GF-D8 (cell line): ENCODE measurements around the gene FAM13A.

Source experiments
- DNase-seq: peaks from one replicate; lab custom pipeline; 2025; lab: John Stamatoyannopoulos, UW

FAM13A gene

GRCh38 chr4:88779431-88779830 is 277.6 kb downstream of the FAM13A start:
- DNase-seq: no peak

DNA sequence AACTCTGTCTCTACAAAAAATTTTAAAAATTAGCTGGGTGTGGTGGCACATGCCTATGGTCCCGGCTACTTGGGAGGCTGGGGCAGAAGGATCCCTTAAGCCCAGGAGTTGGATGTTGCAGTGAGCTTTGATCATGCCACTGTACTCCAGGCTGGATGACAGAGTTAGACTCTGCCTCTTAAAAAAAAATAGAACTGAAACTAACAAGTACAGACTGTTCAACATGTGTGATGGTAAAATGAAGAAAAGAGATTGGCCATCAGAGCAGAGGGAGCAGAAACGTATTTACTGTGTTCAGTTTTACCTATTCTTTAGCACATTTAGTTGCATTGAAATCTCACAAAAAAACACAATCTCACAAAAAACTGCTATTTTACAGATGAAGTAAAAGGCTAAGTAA is 281.5 kb downstream of the FAM13A start:
- no peak for DNase-seq

DNA sequence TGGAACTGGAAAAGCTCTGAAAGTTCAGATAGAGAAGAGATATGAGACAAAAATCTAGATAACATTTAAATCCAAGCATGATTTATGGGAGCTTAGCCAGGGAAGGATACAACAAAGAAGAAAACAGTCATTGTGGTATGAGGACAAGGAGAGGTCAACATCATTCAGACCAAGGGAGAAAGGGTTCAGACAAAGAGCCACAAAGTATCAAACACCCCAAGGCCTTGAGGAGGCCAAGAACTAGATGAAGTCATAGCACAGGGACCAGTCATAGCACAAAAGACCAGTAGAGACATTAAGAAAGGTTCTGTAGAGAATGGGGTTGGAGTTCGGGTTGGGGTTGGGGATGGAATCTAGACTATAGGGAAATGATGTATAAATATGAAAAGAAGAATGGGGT is 282.0 kb downstream of the FAM13A start:
- DNase-seq: no peak

DNA sequence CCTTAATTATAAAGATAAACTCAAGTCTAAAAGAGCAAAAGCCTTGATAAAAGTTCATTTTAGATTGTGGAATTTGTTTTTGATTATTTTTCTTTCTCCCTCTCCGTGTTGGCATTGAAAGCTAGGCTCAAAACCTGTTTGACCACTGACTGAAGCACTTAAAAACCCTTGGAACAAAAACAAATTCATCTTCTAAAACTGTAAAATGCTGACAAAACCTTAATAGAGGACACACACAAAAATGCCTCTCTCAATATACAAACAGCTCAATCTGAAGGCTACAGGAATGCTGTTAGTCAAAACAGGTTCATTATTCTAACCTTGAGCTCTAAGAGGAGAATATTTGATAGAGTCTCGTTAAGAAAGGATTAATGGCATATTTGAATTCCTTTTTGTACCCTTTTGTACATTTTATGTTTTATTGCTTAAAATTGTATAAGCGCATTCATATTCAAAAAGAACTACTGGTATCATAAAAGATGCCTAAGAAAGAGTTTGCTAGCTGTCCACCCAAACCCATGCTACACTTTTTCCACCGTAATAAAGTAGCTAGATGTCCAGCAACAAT is 285.0 kb downstream of the FAM13A start:
- DNase-seq: no peak

- no peak for DNase-seq
Measured at GRCh38 chr4:88765729-88766128, 291.3 kb downstream of the FAM13A start.

DNA sequence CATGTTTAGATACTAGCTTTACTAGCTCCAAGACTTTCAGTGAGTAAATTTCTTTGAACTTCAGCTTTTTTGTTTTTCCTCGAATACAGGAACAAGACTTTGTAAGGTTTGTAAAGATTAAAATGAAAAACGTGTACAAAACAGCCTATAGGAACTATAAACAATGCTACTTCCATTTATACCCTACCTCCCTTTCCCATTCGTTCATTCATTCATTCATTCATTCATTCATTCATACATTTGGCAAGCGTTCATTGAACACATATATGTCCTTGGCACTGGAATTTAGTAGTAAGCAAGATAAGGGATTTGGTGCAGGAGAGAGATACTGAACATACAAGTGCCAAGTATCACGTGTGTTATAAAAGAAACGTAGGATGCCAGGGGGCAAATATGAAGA is 293.9 kb downstream of the FAM13A start:
- DNase-seq: no peak

DNA sequence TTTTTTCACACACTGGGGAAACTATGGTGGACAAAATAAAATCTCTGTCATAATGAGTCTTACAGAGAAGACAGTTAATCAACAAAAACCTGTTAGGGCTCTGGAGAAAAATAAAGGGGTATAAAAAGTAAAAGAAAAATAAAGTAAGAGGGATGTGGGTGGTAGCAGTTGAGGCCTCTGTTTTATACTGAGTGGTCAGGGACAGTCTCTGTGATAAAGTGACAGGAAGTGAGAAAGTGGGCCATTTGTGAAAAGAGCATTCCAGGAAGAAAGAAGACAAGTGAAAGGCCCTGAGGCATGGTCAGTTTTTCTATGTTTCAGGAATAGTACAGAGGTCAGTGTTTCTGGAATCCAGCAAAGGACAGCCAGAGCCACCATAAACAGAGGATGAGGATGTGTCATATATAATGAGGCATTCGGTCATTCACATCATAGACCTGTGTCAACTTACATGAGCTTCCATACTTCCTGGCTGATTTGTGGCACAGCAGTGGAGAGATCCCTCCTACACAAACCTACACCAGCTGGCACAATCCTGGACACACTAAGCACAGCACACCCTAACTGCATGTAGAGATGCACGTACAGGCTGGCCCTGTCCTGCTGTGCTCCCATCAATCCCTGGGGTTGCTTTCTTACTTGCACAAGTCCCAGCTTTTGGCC is 295.0 kb downstream of the FAM13A start:
- no peak for DNase-seq

DNA sequence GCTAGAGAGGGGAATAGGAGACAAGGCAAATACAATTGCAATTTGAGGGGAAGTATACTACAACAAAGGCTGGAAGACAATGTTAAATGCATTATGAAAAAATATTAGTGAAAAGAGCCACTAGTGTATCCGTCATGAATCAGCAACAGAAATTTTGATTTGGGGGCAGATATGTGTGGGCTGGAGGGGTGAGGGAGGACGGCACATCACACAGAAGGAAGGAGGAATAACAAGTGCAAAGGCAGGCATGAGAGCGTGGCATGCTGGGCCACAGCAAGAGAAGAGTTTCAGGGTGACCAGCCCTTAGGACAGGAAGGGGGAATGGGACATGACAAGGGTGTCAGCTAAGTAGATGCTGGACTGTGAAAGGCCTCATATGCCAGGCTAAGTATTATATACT is 295.6 kb downstream of the FAM13A start:
- no peak for DNase-seq

- DNase-seq: no peak
Measured at GRCh38 chr4:88759895-88760290, 297.1 kb downstream of the FAM13A start.

- no peak for DNase-seq
Measured at GRCh38 chr4:88759039-88759894, 297.7 kb downstream of the FAM13A start.

DNA sequence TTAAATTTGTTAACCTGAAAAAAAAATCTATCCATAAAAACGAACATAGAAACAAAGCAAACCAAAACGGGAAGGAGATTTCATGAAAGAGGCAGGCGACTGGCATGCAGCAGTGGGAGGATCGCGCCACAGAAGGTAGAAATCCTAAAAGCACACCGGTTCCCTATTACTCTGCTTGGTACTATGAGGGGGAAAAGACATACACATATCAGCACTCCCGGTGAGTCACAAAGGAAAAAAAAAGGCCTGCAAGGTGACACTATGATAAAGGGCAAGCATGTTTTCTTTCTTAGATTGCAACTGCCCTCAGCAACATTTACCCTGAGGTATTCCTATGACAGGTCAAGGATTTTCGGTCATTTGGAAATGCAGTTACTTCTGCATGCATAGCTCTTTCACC is 298.7 kb downstream of the FAM13A start:
- no peak for DNase-seq

DNA sequence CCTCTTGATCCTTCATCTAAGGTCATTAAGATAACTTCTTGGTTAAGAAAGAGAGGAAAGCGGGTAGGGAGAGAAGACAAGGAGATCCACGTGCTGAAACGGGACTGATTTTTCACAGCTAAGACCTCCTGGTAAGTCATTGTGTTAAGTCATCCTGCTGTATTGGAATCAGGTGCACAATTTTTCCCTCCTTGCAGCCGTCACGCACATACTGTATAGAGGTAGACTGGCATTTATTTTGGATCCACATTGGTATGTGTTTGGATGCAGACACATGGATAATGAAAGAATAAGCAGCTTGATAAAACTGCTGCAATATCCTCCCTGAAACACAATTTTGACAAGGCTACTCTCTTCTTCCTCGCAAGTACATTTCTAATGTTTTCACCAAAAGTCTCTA is 299.2 kb downstream of the FAM13A start:
- DNase-seq: no peak

GRCh38 chr4:88757067-88757466 is 299.9 kb downstream of the FAM13A start:
- no peak for DNase-seq

GRCh38 chr4:88756149-88756548 is 300.8 kb downstream of the FAM13A start:
- no peak for DNase-seq

- DNase-seq: no peak
Measured at GRCh38 chr4:88755454-88755853, 301.5 kb downstream of the FAM13A start.

DNA sequence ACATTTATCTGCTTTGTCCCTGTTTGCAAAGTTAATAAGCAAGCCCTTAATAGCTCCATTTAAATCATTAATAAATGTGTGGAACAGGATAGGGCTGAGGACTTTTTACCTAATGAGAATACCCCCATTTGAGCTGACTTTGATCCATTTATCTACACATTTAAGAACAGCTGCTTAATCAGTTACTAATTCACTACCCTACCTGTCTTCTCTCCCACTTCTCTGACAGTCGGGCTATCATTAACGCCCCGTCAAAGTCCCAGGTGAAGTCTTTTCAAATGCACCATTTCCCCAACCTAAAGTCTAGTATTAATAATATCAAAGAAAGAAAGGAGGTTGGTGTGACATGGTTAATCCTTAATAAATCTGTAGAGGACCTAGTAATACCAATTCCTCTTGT is 302.2 kb downstream of the FAM13A start:
- no peak for DNase-seq

- DNase-seq: no peak
Measured at GRCh38 chr4:88753658-88754571, 303.1 kb downstream of the FAM13A start.

- no peak for DNase-seq
Measured at GRCh38 chr4:88752754-88753153, 304.2 kb downstream of the FAM13A start.

DNA sequence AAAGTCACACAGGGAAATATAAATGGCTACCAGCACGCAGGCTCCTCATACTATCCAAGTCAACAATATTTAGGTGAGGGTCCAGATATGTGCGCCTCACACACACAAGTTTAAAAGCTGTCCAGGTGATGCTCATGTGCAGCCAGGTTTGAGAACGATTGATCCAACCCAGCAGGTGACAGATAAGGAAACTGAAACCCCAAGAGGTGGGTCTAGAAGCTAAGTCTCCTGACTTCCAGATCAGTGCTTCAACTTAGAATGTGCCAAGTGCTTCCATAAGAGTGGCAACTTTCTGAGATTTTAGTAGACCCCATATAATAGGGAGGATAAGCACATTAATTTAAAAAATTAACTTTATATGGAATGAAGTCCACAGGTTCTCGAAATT is 304.9 kb downstream of the FAM13A start:
- no peak for DNase-seq

DNA sequence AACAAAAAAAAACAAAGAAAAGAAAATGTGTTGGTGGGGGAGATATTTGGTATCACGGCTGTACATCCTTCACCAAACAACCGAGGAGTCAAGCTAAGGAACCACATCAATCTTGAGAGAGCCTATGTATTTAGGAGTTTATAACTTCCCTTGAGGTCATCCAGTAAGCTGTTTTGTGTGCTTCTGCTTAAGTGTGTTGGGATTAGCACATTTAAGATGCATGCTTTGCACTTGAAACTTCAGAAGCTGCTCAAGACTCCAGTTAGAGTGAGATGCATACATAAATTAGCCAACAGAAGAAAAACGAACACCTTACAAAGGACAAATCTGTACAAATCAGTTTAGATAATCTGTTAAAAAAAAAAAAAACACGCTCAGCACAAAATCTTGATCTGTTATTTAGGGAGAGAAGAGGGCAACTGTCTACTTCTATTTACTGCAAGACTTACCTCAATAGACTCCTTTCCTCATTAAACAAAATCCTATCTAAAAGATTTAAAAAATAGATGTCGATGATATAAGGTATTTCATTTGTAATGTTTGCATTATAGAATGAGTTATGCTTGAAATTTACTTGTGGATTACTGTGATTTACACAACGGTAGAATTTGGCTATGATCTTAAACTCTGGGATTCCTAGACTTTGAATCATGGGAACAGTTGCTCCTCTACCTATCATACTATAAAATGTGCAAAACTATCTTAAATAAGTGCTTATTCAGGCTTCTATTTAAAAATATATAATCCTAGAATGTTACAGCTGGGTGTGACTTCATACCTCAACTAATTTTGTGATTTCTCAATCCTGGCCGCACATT is 305.5 kb downstream of the FAM13A start:
- DNase-seq: no peak

DNA sequence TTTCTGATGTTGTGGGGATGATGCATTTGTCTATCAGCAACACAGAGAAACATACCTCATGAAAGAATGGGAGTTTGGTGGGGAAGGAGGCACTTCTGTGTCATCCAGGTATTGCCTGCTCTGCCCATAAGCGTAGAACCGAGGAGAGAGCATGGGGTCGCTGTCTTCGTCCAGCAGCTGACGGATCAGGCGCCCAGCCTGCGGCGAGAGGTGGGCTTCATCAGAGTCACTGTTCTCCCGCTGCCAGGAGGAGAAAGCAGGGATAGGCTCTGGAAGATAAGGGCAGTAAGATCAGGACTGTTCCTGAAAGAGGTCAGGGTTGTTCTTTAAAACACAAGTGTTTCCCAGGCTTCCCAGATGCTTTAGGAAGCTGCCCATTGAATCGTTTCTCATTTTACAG is 306.6 kb downstream of the FAM13A start:
- no peak for DNase-seq
